Measurements from ENCODE around the gene NIP7. TPM values are rescaled to one million over a fixed set of nuclear protein-coding genes. Genes with fewer than 3 reads are reported as not detected.

NIP7 gene
- total RNA-seq, 4 donors from 2014 or later, result 8.2 to 17.1 (median 11.7) TPM

DNA sequence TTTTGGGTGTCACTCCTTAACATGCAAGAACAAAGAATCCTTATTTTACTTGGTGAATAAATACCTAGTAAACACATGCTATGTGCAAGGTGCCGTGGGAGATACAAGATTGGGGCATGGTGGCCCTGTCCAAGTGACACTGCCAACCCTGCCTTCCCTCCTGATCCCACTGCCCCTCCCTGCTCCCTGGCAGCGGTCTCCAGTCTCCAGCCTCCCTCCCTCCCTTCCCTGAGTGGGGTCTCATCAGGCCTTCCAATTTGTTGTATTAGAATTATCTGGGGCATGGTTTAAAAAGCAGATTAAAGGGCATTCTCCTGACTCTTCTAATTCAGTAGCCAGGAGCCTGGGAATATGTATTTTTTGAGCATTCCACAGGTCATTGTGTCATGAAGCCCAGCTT lies 24.5 kb downstream of the NIP7 start:
- DNase-seq (ENCODE audit: low spot score in 2 of 2), result no peak
- peaks cover 0 to 89% (median 18%) of the 10 kb centered on the region in 3 donors for H3K36me3 ChIP-seq
- no peak overlapping the region for H3K27ac ChIP-seq
- H3K27me3 ChIP-seq, result no peaks in the 10 kb centered on the region
- TF ChIP-seq EP300 (IDR thresholded peaks at IDR 0.05), result no peak
- TF ChIP-seq POLR2A (IDR thresholded peaks at IDR 0.05), result no peak
- TF ChIP-seq, protein P1, sequence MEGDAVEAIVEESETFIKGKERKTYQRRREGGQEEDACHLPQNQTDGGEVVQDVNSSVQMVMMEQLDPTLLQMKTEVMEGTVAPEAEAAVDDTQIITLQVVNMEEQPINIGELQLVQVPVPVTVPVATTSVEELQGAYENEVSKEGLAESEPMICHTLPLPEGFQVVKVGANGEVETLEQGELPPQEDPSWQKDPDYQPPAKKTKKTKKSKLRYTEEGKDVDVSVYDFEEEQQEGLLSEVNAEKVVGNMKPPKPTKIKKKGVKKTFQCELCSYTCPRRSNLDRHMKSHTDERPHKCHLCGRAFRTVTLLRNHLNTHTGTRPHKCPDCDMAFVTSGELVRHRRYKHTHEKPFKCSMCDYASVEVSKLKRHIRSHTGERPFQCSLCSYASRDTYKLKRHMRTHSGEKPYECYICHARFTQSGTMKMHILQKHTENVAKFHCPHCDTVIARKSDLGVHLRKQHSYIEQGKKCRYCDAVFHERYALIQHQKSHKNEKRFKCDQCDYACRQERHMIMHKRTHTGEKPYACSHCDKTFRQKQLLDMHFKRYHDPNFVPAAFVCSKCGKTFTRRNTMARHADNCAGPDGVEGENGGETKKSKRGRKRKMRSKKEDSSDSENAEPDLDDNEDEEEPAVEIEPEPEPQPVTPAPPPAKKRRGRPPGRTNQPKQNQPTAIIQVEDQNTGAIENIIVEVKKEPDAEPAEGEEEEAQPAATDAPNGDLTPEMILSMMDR (IDR thresholded peaks at IDR 0.05), result no peak
- no peak overlapping the region for H3K4me3 ChIP-seq
- no peaks in the 10 kb centered on the region for H3K9me3 ChIP-seq
- no peaks in the 10 kb centered on the region for H3K4me1 ChIP-seq
- WGBS, 2 donors, result 84 to 89% methylated on average over 2 of the region's 2 CpGs

DNA sequence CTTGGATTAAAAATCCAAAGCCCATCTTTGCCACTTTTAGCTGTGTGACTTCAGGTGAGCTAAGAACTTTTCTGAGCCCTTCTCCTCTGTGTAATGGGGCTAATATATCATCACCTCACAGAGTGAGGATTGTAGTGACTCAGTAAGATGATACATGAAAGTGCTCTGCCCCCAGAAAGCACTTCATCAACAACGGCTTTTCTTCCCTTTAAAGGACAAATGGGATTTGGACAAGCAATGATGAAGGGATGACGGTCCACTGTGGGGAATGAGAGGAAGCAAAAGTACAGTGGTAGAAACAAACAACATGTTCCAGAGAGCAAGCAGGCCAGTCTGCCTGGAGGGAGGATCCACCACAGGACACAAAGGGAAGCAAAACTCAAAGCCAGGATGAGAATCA lies 26.3 kb downstream of the NIP7 start:
- Histone ChIP-seq H3K27ac (no peak overlapping the region), H3K4me1 (no peaks in the 10 kb centered on the region), H3K36me3 (peaks cover 0 to 94% (median 18%) of the 10 kb centered on the region in 3 donors), H3K9me3 (no peaks in the 10 kb centered on the region), H3K4me3 (no peak overlapping the region), H3K27me3 (no peaks in the 10 kb centered on the region)
- 77 to 91% methylated on average over 2 of the region's 2 CpGs for WGBS, 2 donors
- DNase-seq (ENCODE audit: low spot score in 2 of 2), result no peak
- TF ChIP-seq, protein P1 (IDR thresholded peaks at IDR 0.05), result no peak
- TF ChIP-seq POLR2A (IDR thresholded peaks at IDR 0.05) (no peak), EP300 (IDR thresholded peaks at IDR 0.05) (no peak)

DNA sequence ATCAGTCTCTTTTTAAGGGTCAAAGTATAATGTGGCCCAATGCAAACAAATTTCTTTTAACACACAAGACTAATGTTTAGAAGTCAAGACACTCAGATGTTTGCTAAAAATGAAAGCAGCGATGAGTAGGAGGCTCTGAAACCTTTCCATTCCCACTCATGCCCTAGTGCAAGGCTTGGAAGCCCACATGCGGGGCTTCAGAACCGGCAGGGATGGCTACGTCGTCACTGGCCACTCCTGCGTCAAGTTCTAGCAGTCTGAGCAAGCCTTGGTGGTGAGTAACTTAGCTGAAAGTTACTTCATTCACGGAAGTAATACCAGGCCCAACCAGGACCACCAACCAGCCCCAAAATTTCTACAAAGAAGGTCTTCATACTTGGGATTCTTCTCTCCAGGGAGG lies 26.9 kb downstream of the NIP7 start:
- no peak for TF ChIP-seq POLR2A (IDR thresholded peaks at IDR 0.05)
- TF ChIP-seq EP300 (IDR thresholded peaks at IDR 0.05), result no peak
- Histone ChIP-seq H3K4me3 (no peak overlapping the region), H3K9me3 (no peaks in the 10 kb centered on the region), H3K4me1 (no peaks in the 10 kb centered on the region), H3K27me3 (no peaks in the 10 kb centered on the region), H3K36me3 (peaks cover 0 to 94% (median 18%) of the 10 kb centered on the region in 3 donors), H3K27ac (no peak overlapping the region)
- no peak for DNase-seq (ENCODE audit: low spot score in 2 of 2)
- WGBS, 2 donors, result 82 to 84% methylated on average over 7 of the region's 7 CpGs

DNA sequence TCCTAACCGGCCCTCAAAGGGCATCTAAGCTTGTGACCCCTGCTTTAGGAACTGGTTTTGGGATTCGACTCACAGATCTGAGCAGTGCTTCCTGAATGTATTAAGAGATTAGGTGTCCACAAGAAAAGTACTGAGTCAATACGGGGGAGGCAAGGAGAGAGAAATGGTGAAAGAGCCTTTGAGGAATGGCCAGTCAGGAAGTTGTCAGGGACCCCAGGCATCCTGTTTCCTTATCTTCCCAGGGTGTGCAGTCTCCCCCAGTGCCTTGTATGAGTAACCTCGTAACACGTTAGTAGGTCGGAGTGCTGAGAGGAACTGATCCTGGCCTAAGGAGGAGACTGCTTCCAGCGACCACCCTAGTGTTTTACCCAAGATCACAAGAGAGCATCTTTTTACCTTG lies 28.4 kb downstream of the NIP7 start:
- no peaks in the 10 kb centered on the region for H3K9me3 ChIP-seq
- H3K36me3 ChIP-seq, result peaks cover 0 to 97% (median 18%) of the 10 kb centered on the region in 3 donors
- no peaks in the 10 kb centered on the region for H3K27me3 ChIP-seq
- no peak overlapping the region for H3K4me3 ChIP-seq
- WGBS, 2 donors, result 77 to 88% methylated on average over 7 of the region's 7 CpGs
- TF ChIP-seq, protein P1 (IDR thresholded peaks at IDR 0.05), result no peak
- TF ChIP-seq POLR2A (IDR thresholded peaks at IDR 0.05), result no peak
- no peak for TF ChIP-seq EP300 (IDR thresholded peaks at IDR 0.05)
- DNase-seq (ENCODE audit: low spot score in 2 of 2), result no peak
- no peak overlapping the region for H3K27ac ChIP-seq
- H3K4me1 ChIP-seq, result no peaks in the 10 kb centered on the region

DNA sequence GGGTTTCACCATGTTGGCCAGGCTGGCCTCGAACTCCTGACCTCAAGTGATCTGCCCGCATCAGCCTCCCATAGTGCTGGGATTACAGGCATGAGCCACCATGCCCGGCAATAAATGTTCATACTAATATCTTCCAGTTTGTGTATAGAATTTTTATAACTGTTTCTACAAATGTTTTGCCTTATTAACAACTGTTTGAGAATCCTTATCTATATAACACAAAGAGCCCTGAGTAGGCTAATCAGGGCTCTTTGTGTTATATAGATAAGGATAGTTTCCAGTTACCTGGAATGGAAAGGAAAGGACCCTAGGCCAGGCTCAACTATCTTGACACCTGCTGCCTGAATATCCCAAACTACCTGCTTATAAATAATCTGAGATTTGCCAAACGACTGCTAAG lies 29.3 kb downstream of the NIP7 start:
- TF ChIP-seq, protein P1 (IDR thresholded peaks at IDR 0.05), result no peak
- TF ChIP-seq EP300 (IDR thresholded peaks at IDR 0.05) (no peak), POLR2A (IDR thresholded peaks at IDR 0.05) (no peak)
- Histone ChIP-seq H3K27ac (no peak overlapping the region), H3K4me1 (peaks cover 0 to 4% (median 0%) of the 10 kb centered on the region in 4 donors), H3K36me3 (peaks cover 0 to 95% (median 18%) of the 10 kb centered on the region in 3 donors), H3K27me3 (no peaks in the 10 kb centered on the region), H3K4me3 (no peak overlapping the region), H3K9me3 (no peaks in the 10 kb centered on the region)
- 97 to 100% methylated on average over 4 of the region's 4 CpGs for WGBS, 2 donors
- DNase-seq (ENCODE audit: low spot score in 2 of 2), result no peak

DNA sequence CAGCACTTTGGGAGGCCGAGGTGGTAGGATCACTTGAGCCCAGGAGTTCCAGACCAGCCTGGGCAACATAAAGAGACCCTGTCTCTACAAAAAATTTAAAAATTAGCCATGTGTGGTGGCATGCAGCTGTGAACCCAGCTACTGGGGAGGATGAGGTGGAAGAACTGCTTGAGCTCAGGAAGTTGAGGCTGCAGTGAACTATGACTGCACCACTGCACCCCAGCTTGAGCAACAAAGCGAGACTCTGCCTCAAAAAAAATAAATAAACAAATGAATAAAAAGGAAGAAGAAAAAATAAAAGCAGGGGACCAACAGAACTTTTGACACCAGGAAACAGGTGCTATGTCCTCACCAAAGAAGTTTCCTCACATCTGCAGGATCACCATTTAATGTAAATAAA lies 32.0 kb downstream of the NIP7 start:
- Histone ChIP-seq H3K4me1 (peaks cover 0 to 4% (median 0%) of the 10 kb centered on the region in 4 donors), H3K36me3 (peaks cover 0 to 68% (median 13%) of the 10 kb centered on the region in 3 donors), H3K27ac (no peak overlapping the region), H3K4me3 (no peak overlapping the region), H3K9me3 (no peaks in the 10 kb centered on the region), H3K27me3 (no peaks in the 10 kb centered on the region)
- TF ChIP-seq POLR2A (IDR thresholded peaks at IDR 0.05), result no peak
- TF ChIP-seq EP300 (IDR thresholded peaks at IDR 0.05), result no peak
- TF ChIP-seq, protein P1 (IDR thresholded peaks at IDR 0.05), result no peak
- DNase-seq (ENCODE audit: low spot score in 2 of 2), result no peak
- WGBS, 2 donors, result 96% methylated on average over 2 of the region's 2 CpGs
